MM.1S (cell line): ENCODE results near the gene GPRIN1.

Source experiments
- DNase-seq: peaks from one replicate; pipeline ENCODE4 v3.0.0-alpha.2; 2015
- H2AFZ ChIP-seq: fragments of 300-600 bp; sonication (generic); 2 replicates; pipeline ENCODE4 v1.6.0; 2016; ENCODE audit warnings: antibody characterized with exemption, low read length
- H3F3A ChIP-seq: fragments of 300-600 bp; sonication (generic); 2 replicates; pipeline ENCODE4 v1.6.1; 2016; ENCODE audit warnings: mild to moderate bottlenecking, antibody characterized with exemption, low read length, moderate library complexity, mixed read lengths; ENCODE audit not compliant: insufficient read depth
- H3K27ac ChIP-seq: fragments of 300-600 bp; sonication (generic); 2 replicates; pipeline ENCODE4 v1.5.1; 2016; ENCODE audit warnings: mild to moderate bottlenecking, low read length
- H3K27me3 ChIP-seq: fragments of 300-600 bp; sonication (generic); replicated peaks from 2 replicates; pipeline ENCODE4 v1.6.0; 2016; ENCODE audit warnings: low read length; ENCODE audit not compliant: insufficient read depth
- H3K36me3 ChIP-seq: fragments of 300-600 bp; sonication (generic); replicated peaks from 2 replicates; pipeline ENCODE4 v1.6.1; 2016; ENCODE audit warnings: mild to moderate bottlenecking, low read length, mixed read lengths; ENCODE audit not compliant: insufficient read depth
- H3K4me1 ChIP-seq: fragments of 300-600 bp; sonication (generic); 2 replicates; pipeline ENCODE4 v1.6.1; 2016; ENCODE audit warnings: low read length, mixed read lengths
- H3K4me2 ChIP-seq: fragments of 300-600 bp; sonication (generic); 2 replicates; pipeline ENCODE4 v1.6.0; 2016; ENCODE audit warnings: low read depth, low read length
- H3K4me3 ChIP-seq: fragments of 300-600 bp; sonication (generic); 2 replicates; pipeline ENCODE4 v1.5.1; 2016; ENCODE audit warnings: low read length, mixed read lengths
- H3K79me2 ChIP-seq: fragments of 300-600 bp; sonication (generic); 2 replicates; pipeline ENCODE4 v1.6.1; 2016; ENCODE audit warnings: mixed run types, low read length, mixed read lengths
- H3K9ac ChIP-seq: fragments of 300-600 bp; sonication (generic); 2 replicates; pipeline ENCODE4 v1.6.1; 2016; ENCODE audit warnings: low read length, mixed read lengths
- H3K9me2 ChIP-seq: fragments of 300-600 bp; sonication (generic); replicated peaks from 2 replicates; pipeline ENCODE4 v1.6.1; 2016; ENCODE audit warnings: mild to moderate bottlenecking, low read length, mixed read lengths; ENCODE audit not compliant: insufficient read depth
- H3K9me3 ChIP-seq: fragments of 300-600 bp; sonication (generic); replicated peaks from 2 replicates; pipeline ENCODE4 v1.6.1; 2016; ENCODE audit warnings: mild to moderate bottlenecking, low read length, mixed read lengths; ENCODE audit not compliant: insufficient read depth
- H4K20me1 ChIP-seq: fragments of 300-600 bp; sonication (generic); 2 replicates; pipeline ENCODE4 v1.6.1; 2016; ENCODE audit warnings: mild to moderate bottlenecking, low read length, moderate library complexity, mixed read lengths; ENCODE audit not compliant: insufficient read depth
- EZH2 ChIP-seq: fragments of 300-600 bp; sonication (generic); optimal IDR thresholded peaks from 2 replicates; pipeline ENCODE3; 2017; ENCODE audit warnings: low read depth, mild to moderate bottlenecking, antibody characterized with exemption, low read length, mixed read lengths
- EZH2phosphoT487 ChIP-seq: fragments of 300-600 bp; sonication (generic); IDR thresholded peaks from 2 replicates; pipeline ENCODE4 v1.6.1; 2018; ENCODE audit warnings: antibody characterized with exemption, low read length
- TF ChIP-seq, protein P1 (sequence below): fragments of 300-600 bp; sonication (generic); IDR thresholded peaks from 2 replicates; pipeline ENCODE4 v1.5.1; 2016; ENCODE audit warnings: antibody characterized with exemption, low read length, mixed read lengths

The GPRIN1 gene

DNA sequence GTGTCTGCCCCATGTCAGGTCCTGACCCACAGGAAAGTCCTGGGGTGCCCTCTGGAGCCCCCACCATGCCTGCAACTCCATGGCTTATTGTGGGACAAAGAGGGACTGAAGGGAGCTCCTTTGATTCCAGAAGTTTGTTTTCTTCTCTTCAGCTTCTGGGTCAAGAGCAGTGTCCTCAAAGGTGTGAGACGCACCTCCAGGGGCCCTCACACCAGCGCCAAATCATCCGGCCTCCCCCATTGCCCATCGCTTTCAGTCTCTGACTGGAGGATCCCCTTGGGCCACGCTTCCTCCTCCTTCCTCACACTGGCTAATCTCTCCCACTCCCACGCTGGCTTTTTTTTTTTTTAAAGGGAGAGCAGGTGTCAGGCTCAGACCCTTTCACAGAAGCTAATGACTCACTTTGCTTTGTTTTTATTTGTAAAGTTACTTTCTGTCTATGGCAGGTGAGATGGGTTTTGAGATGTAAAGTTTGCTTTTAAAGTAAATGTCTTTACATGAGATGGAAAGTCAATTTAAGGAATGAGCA is 44.1 kb downstream of the GPRIN1 start:
- H3K4me1 ChIP-seq = no peaks in the 10 kb centered on the region
- H3K9ac ChIP-seq = no peak overlapping the region
- H3K9me3 ChIP-seq = no peaks in the 10 kb centered on the region
- H3K4me2 ChIP-seq = no peak overlapping the region
- TF ChIP-seq, protein P1, sequence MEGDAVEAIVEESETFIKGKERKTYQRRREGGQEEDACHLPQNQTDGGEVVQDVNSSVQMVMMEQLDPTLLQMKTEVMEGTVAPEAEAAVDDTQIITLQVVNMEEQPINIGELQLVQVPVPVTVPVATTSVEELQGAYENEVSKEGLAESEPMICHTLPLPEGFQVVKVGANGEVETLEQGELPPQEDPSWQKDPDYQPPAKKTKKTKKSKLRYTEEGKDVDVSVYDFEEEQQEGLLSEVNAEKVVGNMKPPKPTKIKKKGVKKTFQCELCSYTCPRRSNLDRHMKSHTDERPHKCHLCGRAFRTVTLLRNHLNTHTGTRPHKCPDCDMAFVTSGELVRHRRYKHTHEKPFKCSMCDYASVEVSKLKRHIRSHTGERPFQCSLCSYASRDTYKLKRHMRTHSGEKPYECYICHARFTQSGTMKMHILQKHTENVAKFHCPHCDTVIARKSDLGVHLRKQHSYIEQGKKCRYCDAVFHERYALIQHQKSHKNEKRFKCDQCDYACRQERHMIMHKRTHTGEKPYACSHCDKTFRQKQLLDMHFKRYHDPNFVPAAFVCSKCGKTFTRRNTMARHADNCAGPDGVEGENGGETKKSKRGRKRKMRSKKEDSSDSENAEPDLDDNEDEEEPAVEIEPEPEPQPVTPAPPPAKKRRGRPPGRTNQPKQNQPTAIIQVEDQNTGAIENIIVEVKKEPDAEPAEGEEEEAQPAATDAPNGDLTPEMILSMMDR = no peak
- no peak for TF ChIP-seq EZH2phosphoT487
- TF ChIP-seq EZH2 = no peak
- H3K9me2 ChIP-seq = no peaks in the 10 kb centered on the region
- no peak overlapping the region for H3K4me3 ChIP-seq
- DNase-seq = no peak
- no peaks in the 10 kb centered on the region for H4K20me1 ChIP-seq
- H3F3A ChIP-seq = no peaks in the 10 kb centered on the region
- H3K79me2 ChIP-seq = no peaks in the 10 kb centered on the region
- H3K36me3 ChIP-seq = no peaks in the 10 kb centered on the region
- peaks cover 37% of the 10 kb centered on the region for H3K27me3 ChIP-seq
- H3K27ac ChIP-seq = no peak overlapping the region
- H2AFZ ChIP-seq = no peak overlapping the region

DNA sequence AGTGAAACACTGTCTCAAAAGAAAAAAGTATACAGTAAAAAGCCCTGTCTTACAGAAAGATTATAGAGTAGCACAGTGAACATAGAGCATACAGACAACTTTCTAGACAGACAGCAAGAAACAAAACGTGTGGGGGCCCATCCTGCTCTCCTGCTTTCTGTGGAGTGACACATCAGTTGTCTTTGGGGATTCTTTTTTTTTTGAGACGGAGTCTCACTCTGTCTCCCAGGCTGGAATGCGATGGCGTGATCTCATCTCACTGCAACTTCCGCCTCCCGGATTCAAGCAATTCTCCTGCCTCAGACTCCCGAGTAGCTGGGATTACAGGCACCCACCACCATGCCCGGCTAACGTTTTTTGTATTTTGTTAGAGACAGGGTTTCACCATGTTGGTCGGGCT is 46.0 kb downstream of the GPRIN1 start:
- no peaks in the 10 kb centered on the region for H3K36me3 ChIP-seq
- DNase-seq = no peak

DNA sequence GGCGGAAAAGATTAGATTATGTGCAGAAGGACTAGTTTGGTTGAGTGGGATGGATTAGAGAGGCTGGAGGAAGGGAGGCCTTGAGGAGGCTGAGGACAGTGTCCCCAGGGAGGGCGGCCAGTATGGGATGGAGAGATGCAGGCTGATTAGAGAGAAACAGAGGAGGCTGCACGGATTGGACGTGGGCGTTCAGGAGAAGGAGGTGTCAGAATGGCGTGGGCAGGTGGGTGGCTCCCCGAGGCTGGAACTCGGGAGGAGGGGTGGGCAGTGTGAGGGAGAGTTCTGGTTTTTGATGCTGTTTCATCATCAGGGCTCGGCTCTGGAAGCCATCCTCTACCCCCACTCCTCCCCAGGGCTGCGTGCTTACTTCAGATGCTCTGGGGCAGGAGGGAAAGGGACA is 47.8 kb downstream of the GPRIN1 start:
- no peaks in the 10 kb centered on the region for H3K9me3 ChIP-seq
- no peaks in the 10 kb centered on the region for H3K36me3 ChIP-seq
- H2AFZ ChIP-seq = no peak overlapping the region
- H3K4me2 ChIP-seq = no peak overlapping the region
- H3K9ac ChIP-seq = no peak overlapping the region
- no peaks in the 10 kb centered on the region for H4K20me1 ChIP-seq
- H3K27ac ChIP-seq = no peak overlapping the region
- TF ChIP-seq, protein P1 = no peak
- TF ChIP-seq EZH2 (no peak), EZH2phosphoT487 (no peak)
- no peaks in the 10 kb centered on the region for H3K9me2 ChIP-seq
- H3K4me1 ChIP-seq = no peaks in the 10 kb centered on the region
- no peak overlapping the region for H3K4me3 ChIP-seq
- no peak for DNase-seq
- H3F3A ChIP-seq = no peaks in the 10 kb centered on the region
- H3K27me3 ChIP-seq = peaks cover 14% of the 10 kb centered on the region; the same call in 1 of the 2 replicates
- no peaks in the 10 kb centered on the region for H3K79me2 ChIP-seq

More for the DNA sequence above, 46.0 kb downstream of the GPRIN1 start:
- Histone ChIP-seq H3K9me3 (no peaks in the 10 kb centered on the region), H3K4me1 (no peaks in the 10 kb centered on the region), H3K4me3 (no peak overlapping the region), H3K79me2 (no peaks in the 10 kb centered on the region), H4K20me1 (no peaks in the 10 kb centered on the region), H3K27ac (no peak overlapping the region), H2AFZ (no peak overlapping the region), H3K9ac (no peak overlapping the region), H3K4me2 (no peak overlapping the region), H3K9me2 (no peaks in the 10 kb centered on the region), H3F3A (no peaks in the 10 kb centered on the region), H3K27me3 (peaks cover 24% of the 10 kb centered on the region; the same call in 1 of the 2 replicates)
- no peak for TF ChIP-seq EZH2
- no peak for TF ChIP-seq EZH2phosphoT487
- TF ChIP-seq, protein P1 = no peak
